ENCODE measurements around the gene CCDC157. TPM values are rescaled to one million over a fixed set of nuclear protein-coding genes. Genes with fewer than 3 reads are reported as not detected.

CCDC157 gene
- total and polyA plus RNA-seq, 2 donors (not counting 1 experiment from before 2014, with no cell fraction given) = 3.6 to 6.4 TPM

- H3K27me3 Mint-ChIP-seq = no peaks in the 10 kb centered on the region
- H3K4me3 ChIP-seq (ENCODE audit: control extremely low read depth in 1 of 5, extremely low read depth in 1 of 5, insufficient read depth in 1 of 5, low read depth in 2 of 5, low read length in 4 of 5) = no peak overlapping the region
- H3K27me3 ChIP-seq (replicated peaks in 1 of 4; ENCODE audit: control extremely low read depth in 1 of 4, control insufficient read depth in 3 of 4, insufficient read depth in 4 of 4, low read length in 3 of 4) = no peaks in the 10 kb centered on the region
- H3K79me2 ChIP-seq (ENCODE audit: control insufficient read depth, insufficient read depth, low read length) = no peaks in the 10 kb centered on the region
- ChIA-PET POLR2A (no interaction called here), CTCF (interaction anchor here (0.6 to 1.2 kb wide), 2 partner anchors 12 to 18 kb away, joined by 4 to 5 read pairs; no protein-coding TSS in a partner anchor)
- H3K4me1 ChIP-seq (ENCODE audit: control insufficient read depth in 2 of 2, insufficient read depth in 2 of 2, low read length in 2 of 2) = no peaks in the 10 kb centered on the region
- DNase-seq (no peak), ATAC-seq (ENCODE audit: low read depth) (no peak)
- no peak overlapping the region for H3K27ac Mint-ChIP-seq
- no peak overlapping the region for H3K4me3 Mint-ChIP-seq
- 97% methylated on average over 4 of the region's 6 CpGs for WGBS (ENCODE audit: insufficient coverage)
- intact Hi-C loops (cut with micrococcal nuclease) = no loop called here
- H3K4me2 ChIP-seq (replicated peaks; ENCODE audit: low read depth, low read length, poor library complexity, severe bottlenecking) = no peak overlapping the region
- no peaks in the 10 kb centered on the region for H3K9me3 ChIP-seq (ENCODE audit: control extremely low read depth in 1 of 3, control insufficient read depth in 2 of 3, insufficient read depth in 1 of 3, low read length in 2 of 3)
- H3K27ac ChIP-seq (ENCODE audit: low read length in 2 of 2) = no peak overlapping the region
- H3K9ac ChIP-seq (ENCODE audit: low read length) = no peak overlapping the region
- H3K4me1 Mint-ChIP-seq = no peaks in the 10 kb centered on the region
- no peaks in the 10 kb centered on the region for H3K36me3 ChIP-seq (replicated peaks in 1 of 2; ENCODE audit: control extremely low read depth in 1 of 2, control insufficient read depth in 1 of 2, extremely low read depth in 1 of 2, insufficient read depth in 2 of 2, low read length in 1 of 2)
- no peak overlapping the region for H2AFZ ChIP-seq (ENCODE audit: insufficient read depth, low read depth, low read length, poor library complexity, severe bottlenecking)
- no peaks in the 10 kb centered on the region for H3K9me3 Mint-ChIP-seq (ENCODE audit: insufficient read depth)
- no peaks in the 10 kb centered on the region for H4K20me1 ChIP-seq (ENCODE audit: control insufficient read depth, insufficient read depth, low read length, poor library complexity, severe bottlenecking)
- TF ChIP-seq EZH2 (IDR thresholded peaks at IDR 0.05; ENCODE audit: borderline replicate concordance, insufficient read depth, low read depth, low read length, poor library complexity, severe bottlenecking) (no peak), CTCF (IDR thresholded peaks at IDR 0.05) (no peak)
Observed at GRCh38 chr22:30406400-30406799, 49.6 kb downstream of the CCDC157 start.

GRCh38 chr22:30408388-30409102 is 51.7 kb downstream of the CCDC157 start:
- Histone ChIP-seq H3K9ac (ENCODE audit: low read length) (no peak overlapping the region), H3K4me3 (ENCODE audit: control extremely low read depth in 1 of 5, extremely low read depth in 1 of 5, insufficient read depth in 1 of 5, low read depth in 2 of 5, low read length in 4 of 5) (no peak overlapping the region), H3K4me1 (ENCODE audit: control insufficient read depth in 2 of 2, insufficient read depth in 2 of 2, low read length in 2 of 2) (no peaks in the 10 kb centered on the region), H2AFZ (ENCODE audit: insufficient read depth, low read depth, low read length, poor library complexity, severe bottlenecking) (no peak overlapping the region), H3K4me2 (replicated peaks; ENCODE audit: low read depth, low read length, poor library complexity, severe bottlenecking) (no peak overlapping the region), H3K27me3 (replicated peaks in 1 of 4; ENCODE audit: control extremely low read depth in 1 of 4, control insufficient read depth in 3 of 4, insufficient read depth in 4 of 4, low read length in 3 of 4) (no peaks in the 10 kb centered on the region), H4K20me1 (ENCODE audit: control insufficient read depth, insufficient read depth, low read length, poor library complexity, severe bottlenecking) (no peaks in the 10 kb centered on the region), H3K36me3 (replicated peaks in 1 of 2; ENCODE audit: control extremely low read depth in 1 of 2, control insufficient read depth in 1 of 2, extremely low read depth in 1 of 2, insufficient read depth in 2 of 2, low read length in 1 of 2) (no peaks in the 10 kb centered on the region), H3K79me2 (ENCODE audit: control insufficient read depth, insufficient read depth, low read length) (no peaks in the 10 kb centered on the region), H3K9me3 (ENCODE audit: control extremely low read depth in 1 of 3, control insufficient read depth in 2 of 3, insufficient read depth in 1 of 3, low read length in 2 of 3) (no peaks in the 10 kb centered on the region), H3K27ac (ENCODE audit: low read length in 2 of 2) (no peak overlapping the region)
- Mint-ChIP-seq H3K4me3 (no peak overlapping the region), H3K4me1 (no peaks in the 10 kb centered on the region), H3K27me3 (no peaks in the 10 kb centered on the region), H3K27ac (no peak overlapping the region), H3K9me3 (ENCODE audit: insufficient read depth) (no peaks in the 10 kb centered on the region)
- CTCF ChIA-PET = interaction anchor here (2.5 kb wide), 1 partner anchor 17 kb away, joined by 8 read pairs; no protein-coding TSS in a partner anchor
- TF ChIP-seq CTCF (IDR thresholded peaks at IDR 0.05) (no peak), EZH2 (IDR thresholded peaks at IDR 0.05; ENCODE audit: borderline replicate concordance, insufficient read depth, low read depth, low read length, poor library complexity, severe bottlenecking) (no peak)
- WGBS (ENCODE audit: insufficient coverage) = 88% methylated on average over 13 of the region's 13 CpGs
- ATAC-seq (ENCODE audit: low read depth) (no peak), DNase-seq (no peak)
- intact Hi-C loops (cut with micrococcal nuclease) = no loop called here
- POLR2A ChIA-PET = interaction anchor here (0.9 kb wide), 1 partner anchor 234 kb away, joined by 6 read pairs; no protein-coding TSS in a partner anchor

Measured in B cell (primary cell).